ENCODE results near the gene EEF2K.
A peak's percentile ranks its signal among the peaks of the same experiment; 100 is the strongest.
"Not testable (repeated sequence)": the region's sequence is repeated elsewhere in the genome, so short reads cannot be mapped to it uniquely, and the experiment has no call there.

EEF2K gene

DNA sequence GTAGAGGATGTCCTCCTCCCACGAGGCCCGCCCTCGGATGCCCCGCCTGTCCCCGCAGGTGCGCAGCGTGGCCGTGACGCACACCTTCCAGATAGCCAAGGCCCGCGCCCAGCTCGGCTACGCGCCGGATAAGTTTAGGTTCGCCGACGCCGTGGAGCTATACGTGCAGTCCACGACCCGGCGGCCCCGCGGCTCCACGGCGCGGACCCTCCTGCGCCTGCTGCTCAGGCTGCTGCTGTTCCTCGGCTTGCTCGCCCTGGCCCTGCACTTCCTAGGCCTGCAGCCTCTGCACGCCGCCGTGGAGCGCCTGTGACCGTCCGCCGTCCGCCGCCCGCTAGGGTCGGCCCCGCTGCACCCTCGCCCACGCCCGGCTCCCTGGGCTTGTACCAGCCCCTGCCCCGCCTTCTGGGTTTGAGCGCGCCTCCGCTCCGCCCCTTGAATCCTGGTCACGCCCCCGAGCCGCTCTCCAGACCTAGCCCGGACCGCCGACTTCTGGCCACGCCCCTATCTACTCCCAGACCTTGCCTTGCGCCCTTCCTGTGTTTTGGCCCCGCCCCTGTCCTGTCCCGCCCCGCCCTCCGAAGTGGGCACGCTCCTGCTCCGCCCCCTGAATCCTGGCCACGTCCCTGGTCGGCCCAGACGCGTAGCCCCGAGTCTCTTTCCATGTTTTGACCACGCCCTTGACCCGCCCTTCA lies 15.8 kb upstream of the EEF2K start:
- peak; percentile 99 for DNase-seq (ENCODE audit: low read depth)

DNA sequence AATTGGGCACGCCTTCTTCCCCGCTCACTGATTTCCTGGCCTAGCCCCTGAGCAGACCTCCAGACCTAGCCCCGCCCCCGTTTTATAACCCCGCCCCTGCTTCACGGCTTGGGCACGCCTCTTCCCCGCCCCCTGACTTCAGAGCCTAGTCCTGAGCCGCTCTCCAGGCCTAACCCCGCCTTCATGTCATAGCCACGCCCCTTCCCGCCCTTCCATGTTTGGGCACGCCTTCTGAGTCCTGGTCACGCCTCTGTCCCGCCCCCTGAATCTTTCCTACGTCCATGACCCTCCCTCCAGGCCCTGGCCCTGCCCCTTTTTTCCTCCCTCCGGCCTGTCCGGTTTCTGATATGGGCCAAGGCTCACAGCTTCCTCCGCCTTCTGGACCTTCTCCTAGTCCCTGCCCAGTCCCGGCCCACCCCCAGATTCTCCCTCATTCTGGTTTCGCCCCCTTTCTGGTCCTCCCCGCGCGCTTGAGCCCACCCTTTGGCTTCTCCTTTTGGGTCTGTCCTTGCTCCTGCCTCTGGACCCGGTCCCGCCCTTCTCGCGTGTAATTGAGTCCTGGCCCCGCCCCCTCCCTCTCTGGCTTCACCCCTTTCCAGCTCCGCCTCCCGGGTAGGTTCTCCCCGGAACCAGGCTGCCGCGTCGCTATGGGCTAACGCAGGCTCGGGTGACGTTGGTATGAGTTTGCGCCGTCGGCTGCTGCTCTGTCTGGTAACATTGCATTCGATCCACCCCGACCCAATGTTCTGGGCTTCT lies 15.1 kb upstream of the EEF2K start:
- DNase-seq (ENCODE audit: low read depth): peak; percentile 97

DNA sequence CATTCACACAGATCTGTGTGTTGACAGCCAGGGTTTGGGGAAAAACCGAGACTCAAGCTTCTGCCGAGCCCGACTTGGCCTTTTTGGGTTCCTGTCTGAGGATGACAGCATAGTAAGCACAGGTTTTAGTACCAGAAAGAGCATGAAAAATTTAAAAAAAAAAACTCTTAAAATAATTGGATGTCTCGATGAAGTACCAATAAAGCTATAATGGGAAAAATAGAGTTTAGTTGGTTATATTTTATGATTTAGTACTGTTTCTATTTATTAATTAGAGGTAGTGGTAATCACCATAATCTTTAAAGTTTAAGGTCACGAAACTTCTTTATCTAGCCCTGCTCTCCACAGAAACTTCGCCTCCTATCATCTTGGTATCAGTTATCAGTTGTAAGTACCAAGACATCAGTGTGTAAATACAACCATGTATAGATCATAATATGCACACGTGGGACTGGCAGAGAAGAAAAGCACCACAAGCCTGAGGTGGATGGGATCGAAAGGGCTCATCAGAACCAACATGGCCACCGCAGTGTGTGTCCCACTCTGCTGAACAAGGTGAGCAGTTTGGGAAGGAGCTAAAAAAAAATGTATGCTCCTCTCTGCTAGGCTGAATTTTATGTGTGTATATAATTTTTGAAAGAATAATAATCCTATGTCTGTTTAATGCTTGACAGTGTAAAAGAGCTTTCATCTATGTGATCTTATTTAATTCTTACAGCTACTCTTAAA lies 14.4 kb upstream of the EEF2K start:
- no peak for DNase-seq (ENCODE audit: low read depth)

DNA sequence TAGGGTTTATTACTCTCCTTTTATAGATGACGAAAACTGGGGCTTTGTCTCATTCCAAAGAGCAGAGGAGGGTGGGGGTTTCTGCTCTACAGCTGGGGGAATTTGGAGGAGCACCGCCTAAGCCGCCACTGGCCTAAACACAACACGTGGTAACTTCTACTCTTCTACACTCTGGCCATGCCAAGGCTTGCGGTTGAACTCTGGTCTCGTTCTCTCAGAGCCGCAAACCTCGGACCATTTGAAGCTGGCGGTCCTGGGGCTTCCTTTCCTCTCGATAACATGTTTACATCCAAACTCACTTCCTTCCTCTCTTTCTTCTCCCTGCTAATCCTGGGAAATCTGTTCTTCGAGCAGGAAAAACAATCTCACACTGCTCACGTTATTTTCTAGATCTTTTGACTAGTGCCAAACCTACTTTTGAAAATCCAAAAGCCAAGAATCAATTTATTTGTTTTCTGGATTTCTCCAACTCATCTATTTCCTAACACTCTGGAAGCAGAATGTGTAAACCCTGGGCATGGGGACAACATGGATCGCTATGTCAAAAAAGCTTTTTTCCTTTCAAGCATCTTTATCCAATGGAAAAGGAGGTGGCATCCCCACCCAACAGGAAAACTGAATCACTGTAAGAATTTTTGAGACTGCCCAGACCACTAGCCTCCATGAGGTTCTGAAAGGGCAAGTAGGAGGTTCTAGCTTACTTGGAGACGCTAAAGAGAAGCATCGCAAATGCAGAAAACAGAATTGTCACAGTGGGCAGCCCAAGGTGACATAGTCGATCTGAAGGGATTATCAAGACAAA lies 13.6 kb upstream of the EEF2K start:
- DNase-seq (ENCODE audit: low read depth): peak; percentile 70

DNA sequence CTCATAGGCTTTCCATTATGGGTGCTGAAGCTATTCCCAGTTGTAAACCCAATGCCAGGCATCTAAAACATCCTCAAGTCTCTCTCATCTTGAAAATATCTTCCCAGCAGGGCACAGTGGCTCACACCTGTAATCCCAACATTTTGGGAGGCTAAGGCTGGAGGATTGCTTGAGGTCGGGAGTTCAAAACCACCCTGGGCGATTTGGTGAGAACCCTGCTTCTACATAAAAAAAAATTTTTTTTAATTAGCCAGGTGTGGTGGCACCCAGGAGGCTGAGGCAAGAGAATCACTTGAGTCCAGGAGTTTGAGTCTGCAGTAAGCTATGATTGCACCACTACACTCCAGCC lies 13.0 kb upstream of the EEF2K start:
- DNase-seq (ENCODE audit: low read depth): no peak

DNA sequence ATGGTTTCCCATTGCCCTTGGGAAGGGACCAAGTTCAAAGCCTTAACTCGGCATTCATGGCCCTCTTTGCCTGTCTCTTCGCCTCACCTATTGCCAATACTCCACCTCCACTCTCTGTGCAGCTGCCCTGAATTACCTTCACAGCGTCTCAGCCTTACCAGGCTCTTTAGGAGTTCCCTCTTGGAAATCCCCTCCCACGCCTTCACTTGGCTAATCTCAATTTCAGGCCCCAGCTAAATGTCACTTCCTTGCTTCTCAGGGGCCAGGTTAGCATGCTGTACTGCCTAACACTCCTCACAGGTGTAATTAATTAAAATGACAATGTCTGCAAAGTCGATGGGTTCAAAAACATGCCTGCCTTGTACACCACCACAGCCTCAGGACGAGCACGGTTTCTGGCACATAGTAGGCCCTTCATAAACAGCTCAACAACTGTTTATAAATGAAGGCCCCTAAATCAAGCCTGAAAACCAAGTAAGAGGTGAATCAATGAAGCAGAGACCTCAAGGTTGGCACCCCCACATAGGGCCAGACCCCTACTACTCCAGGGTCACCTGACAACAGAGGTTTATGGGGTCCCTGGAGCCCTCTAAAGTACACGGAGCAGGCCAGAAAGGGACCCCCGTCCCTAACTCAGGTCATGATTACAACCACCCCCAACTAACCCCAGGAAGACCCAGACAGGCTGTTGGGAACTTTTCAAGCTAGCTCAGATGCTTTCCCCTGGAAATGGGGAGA lies 11.2 kb upstream of the EEF2K start:
- no peak for DNase-seq (ENCODE audit: low read depth)

DNA sequence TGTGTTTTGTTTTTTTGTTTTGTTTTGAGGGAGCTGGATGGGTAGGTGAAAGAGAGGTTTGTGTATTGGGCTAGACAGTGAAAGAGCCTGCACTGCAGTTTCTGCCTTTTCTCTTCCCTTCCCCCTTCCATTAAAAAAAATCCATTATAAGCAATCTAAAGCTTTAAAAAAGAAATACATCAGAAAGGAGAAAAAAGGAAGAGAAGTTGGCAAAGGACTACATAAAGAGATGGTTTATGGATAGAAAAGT lies 10.7 kb upstream of the EEF2K start:
- DNase-seq (ENCODE audit: low read depth): no peak

DNA sequence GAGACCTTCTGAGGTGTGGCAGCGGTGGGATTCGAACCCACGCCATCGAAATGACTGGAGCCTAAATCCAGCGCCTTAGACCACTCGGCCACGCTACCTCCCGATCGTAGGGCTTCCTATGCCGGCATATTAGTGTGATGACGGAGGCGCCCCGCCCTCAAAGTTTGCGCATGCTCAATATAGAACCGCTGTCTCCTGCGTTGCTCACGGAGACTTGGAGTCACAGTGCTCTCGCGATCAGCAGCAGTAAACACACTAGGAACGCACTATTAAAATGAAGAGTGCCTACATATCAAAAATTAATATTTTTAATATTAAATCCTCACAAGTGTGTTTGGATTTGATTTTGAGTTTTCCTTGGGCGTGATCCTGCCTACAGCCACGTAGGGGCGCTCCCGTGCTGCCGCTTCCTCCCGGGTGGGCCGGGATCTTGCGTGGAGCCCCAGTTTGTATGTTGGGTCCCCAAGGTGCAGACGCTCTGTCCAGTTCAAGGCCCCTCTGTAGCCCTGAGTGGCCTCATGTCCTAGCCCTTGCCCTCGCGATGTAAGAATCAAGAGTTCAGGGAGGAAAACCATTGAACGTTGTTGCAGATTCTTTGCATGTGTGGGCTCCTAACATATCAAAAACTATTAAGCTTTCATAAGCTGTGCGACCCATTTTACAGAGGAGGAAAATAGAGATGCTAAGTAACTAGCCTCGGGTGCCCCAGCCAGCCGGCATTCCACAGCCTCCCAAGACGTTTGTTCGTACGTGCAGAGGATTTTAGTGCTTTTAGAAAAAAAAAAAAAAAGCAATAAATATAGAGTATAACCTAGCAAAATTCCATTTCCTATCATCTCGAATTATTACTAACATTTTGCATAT lies 10.2 kb upstream of the EEF2K start:
- peak; percentile 91 for DNase-seq (ENCODE audit: low read depth)

DNA sequence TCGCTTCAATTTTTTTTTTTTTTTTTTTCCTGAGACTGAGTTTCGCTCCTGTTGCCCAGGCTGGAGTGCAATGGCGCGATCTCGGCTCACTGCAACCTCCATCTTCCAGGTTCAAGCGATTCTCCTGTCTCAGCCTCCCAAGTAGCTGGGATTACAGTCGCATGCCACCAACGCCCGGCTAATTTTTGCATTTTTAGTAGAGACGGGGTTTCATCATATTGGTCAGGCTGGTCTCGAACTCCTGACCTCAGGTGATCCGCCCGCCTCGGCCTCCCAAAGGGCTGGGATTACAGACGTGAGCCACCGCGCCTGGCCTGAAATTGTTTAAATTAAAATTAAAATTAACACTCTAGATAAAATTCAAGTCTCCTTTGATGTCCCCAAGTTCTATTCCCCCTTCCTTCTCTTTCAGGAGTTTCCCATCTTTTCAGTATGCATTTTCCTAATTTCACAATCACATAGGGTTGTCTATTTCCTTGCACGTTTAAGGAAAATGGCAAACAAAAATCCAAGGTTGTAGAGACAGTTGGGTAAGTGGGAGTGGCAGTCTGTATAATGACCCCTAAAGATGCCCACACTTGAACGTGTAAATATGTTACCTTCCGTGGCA lies 9.4 kb upstream of the EEF2K start:
- DNase-seq (ENCODE audit: low read depth): not testable (repeated sequence)

DNA sequence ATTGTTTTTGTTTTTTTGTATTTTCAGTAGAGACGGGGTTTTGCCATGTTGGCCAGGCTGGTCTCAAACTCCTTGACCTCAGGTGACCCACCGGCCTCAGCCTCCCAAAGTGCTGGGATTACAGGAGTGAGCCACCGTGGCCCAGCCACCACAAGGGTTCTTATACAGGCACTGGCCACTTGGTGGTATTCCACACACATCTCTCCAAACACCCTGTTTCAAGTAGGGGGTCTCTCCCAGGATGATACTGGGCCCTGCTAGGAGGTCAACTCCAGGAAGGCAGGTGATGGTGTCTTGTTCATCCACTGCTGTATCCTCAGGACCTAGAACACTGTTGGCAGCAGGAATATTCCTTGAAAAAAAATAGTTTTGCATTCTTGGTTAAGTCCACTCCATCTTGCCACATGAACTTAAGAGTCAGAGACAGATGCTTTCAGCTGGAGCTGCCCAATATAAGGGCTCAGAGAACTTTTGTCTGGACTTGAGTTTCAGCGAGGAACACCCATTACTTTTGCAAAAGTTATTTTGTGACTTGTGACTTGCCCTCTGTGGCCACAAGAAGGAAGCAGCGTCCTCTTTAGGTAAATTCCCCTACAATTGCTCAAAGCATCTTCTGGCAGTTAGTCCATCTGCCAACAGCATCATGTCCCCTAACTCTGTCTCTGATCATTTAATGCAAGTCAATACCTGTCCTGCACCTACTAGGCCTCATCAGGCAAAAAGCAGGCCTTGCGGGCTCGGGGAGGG lies 7.4 kb upstream of the EEF2K start:
- no peak for DNase-seq (ENCODE audit: low read depth)

DNA sequence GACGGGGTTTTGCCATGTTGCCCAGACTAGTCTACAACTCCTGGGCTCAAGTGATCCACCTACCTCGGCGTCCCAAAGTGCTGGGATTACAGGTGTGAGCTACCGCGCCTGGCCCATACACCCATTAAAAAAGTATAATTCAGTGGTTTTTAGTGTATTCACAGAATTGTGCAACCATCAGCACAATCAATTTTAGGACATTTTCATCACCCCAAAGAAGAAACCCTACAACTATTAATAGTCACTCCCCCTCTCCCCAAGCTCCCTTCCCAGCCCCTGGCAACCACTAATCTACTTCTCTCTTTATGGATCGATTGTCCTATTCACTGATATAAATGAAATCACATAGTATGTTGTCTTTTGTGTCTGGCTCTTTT lies 3.8 kb upstream of the EEF2K start:
- DNase-seq (ENCODE audit: low read depth): no peak

DNA sequence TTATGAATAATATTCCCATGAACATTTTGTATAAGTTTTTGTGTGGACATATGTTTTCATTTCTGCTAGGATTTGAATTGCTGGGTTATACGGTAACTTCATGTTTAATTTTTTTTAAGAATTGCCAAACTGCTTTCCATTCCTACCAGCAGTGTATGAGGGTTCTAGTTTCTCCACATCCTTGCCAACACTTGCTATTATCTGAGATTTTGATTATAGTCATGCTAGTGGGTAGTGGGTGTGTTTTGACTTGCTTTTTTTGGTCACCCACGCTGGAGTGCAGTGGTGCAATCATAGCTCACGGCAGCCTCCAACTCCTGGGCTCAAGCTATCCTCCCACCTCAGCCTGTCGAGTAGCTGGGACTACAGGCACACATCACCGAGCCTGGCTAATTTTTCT lies 3.0 kb upstream of the EEF2K start:
- no peak for DNase-seq (ENCODE audit: low read depth)

DNA sequence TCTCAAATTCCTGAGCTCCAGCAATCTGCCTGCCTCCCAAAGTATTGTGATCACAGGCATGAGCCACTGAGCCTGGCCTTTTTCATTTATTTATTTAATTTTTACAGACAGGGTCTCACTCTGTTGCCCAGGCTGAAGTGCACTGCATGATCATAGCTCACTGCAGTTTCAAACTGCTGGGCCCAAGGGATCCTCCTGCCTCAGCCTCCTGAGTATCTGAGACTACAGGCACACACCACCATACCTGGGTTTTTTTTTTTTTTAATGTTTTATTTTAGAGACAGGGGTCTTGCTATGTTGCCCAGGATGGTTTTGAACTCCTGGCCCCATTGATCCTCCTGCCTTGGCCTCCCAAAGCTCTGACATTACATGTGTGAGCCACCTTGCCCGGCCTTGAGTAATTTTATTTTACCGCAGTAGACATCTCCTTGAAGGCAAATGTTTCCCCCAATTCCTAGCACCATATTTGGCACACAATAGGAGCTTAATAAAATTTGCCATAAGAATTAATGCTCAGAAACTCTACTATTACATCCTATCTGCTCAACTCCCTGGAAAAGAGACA lies 1.9 kb upstream of the EEF2K start:
- DNase-seq (ENCODE audit: low read depth): no peak

DNA sequence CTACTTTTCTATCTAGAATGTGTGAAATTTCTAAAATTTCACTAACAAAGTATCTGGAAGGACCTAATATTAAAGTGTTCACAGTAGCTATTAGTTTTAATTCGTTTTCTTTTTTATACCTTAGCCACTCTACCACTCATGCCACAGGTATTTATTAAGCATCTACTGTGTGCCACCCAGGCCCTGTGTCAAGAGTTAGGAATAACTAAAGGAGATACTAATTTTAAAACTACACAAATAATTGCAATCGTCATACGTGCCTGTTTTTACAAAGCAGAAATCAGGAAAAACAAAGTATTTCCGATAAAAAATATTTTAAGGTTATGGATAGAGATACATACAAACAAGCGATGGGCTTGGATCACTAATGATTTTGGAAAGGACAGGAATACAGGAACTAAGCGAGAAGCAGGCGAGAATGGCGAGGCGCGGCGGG lies 483 bp upstream of the EEF2K start:
- no peak for DNase-seq (ENCODE audit: low read depth)

DNA sequence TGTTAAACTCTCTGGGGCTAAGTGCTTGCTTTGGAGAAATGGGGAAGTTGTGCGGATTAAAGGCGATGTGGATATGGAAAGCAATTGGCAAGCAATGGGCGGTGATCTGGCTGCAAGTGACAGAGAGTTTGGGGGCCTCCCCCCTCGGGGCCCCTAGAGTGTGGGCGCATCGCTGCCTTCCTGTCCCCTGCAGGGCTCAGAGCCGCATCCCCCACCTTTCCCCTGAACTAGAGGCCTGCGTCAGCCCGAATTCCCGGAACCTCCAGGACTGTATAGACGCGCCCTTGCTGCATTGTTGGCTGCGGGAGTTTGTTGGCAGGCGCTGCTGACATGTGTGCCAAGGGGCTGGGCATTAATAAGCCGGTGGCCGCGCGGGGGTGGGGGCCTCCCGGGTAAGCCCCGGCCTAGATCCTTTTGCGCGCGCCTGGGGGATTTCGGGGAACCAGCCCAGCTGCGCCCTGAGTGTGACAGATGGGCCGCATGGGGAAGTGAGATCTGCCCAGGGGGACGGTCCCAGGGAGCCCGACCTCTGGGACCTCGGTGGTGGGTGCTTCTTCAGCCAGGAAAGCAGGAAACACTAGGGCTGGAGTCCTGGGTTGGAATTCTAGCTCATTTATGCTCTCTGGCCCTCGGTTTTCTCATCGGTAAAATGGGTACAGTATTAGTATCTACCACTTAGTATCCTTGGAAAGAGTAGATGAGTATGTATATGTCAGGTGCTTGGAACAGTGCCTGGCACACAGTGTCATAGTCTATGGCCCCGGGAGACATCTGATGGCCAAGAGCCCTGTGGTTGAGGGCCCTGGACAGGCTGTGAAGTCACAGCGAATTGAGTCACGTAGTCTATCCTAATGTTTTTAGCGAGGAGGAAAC lies 1.0 kb downstream of the EEF2K start:
- peak; percentile 61 for DNase-seq (ENCODE audit: low read depth)

DNA sequence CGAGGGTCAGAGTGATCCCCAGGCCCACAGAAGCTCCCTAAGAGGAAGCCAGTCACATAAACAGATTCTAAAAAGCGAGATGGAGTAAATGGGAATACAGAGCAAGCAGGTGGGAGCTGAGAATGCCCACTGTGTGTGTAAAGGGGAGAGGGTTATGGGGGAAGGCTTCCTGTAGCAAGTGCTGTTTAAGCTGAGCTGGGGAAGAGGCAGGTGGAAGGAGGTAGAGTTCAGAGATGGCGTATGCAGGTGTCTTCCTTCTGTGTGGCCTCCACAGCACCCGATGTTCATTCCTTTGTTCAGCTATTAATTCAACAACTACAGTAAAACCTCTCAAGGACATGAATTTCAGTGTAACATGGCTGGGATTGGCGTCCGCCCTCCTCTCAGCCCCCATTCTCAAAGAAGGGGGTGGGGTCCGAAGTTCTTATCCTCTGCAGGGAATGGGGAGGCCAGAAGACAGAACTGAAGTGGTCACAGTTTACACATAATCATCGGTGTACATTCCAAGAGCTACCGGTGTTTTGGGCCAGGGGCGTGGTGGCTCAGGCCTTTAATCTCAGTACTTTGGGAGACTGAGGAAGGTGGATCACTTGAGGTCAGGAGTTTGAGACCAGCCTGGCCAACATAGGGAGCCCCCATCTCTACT lies 1.8 kb downstream of the EEF2K start:
- DNase-seq (ENCODE audit: low read depth): no peak

DNA sequence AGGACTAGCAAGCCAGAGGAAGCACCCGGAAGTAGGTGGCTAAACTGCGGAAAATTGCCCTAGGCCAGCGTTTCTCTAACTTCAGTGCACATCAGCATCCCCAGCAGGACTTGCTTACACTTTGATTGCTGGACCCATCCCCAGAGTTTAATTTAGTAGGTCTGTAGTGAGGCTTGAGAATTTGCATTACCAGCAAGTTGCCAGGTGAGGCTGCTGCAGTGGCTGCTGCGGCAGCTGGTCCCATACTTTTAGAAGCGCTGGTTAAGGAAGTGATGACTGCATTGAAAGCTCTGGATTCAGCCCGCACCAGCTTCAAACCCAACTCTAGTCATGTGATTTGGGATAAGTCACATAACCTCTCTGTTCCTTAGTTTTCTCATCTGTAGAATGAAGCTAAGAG lies 4.2 kb downstream of the EEF2K start:
- DNase-seq (ENCODE audit: low read depth): no peak

DNA sequence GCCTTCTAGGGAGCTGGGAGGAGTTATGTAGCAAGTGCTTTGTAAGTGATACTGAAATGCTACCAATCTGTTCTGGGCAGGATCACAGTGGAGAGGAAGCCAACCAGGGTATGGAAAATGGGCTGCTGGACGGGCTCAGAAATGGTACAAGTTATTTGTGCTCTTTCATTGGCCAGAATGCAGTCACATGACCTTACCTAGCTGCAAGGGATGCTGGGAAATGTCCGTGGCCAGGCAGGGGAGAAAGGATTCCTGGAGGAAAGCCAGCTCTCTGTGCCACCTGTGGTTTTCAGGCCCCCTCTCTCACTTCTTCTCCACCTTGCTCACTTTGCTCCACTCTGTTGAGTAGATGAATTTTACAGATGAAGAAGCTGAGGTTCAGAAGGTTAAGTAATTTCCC lies 4.8 kb downstream of the EEF2K start:
- no peak for DNase-seq (ENCODE audit: low read depth)

All from activated T-cell treated with anti-CD3 and anti-CD28 coated beads for 48 hours (primary cell).